ENCODE results near the gene KCNAB1. TPM values are rescaled to one million over a fixed set of nuclear protein-coding genes. Genes with fewer than 3 reads are reported as not detected.
A peak's percentile ranks its signal among the peaks of the same experiment; 100 is the strongest.

KCNAB1 gene
- total and polyA plus RNA-seq, 2 experiments from 2014 or later: 0.80 to 1.4 TPM

DNA sequence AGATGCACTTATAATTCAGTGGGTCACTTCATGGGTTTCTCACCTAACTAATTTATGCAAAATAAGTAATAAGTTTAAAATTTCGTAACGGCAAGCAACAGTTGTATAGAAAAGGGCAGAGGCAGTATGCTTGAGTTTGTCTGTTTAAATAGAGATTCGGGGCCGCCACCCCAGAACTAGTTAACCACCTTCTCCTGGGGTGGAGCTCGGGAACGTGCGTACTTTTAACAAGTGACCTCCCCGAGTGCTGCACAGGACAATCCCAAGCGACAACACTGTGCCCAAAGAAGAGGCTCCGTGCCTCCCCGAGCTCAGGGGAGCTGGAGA is 434.1 kb downstream of the KCNAB1 start:
- under 1% methylated on average over 11 of the region's 11 CpGs for WGBS (ENCODE audit: low lambda C conversion rate, missing lambda C conversion rate)
- TF ChIP-seq EZH2 (IDR thresholded peaks at IDR 0.05; ENCODE audit: borderline replicate concordance): no peak
- H4K20me1 ChIP-seq (ENCODE audit: insufficient read depth, poor library complexity, severe bottlenecking): peaks cover 23% of the 10 kb centered on the region
- H3K79me2 ChIP-seq: peaks cover 51% of the 10 kb centered on the region
- no peaks in the 10 kb centered on the region for H3K36me3 ChIP-seq (replicated peaks; ENCODE audit: insufficient read depth, low read depth)
- H3K4me1 ChIP-seq (ENCODE audit: insufficient read depth): peaks cover 17% of the 10 kb centered on the region
- peak overlapping the region; percentile 46 for H2AFZ ChIP-seq
- H3K9me2 ChIP-seq (replicated peaks; ENCODE audit: insufficient read depth): no peaks in the 10 kb centered on the region
- H3K4me2 ChIP-seq: peak overlapping the region; percentile 78
- no peaks in the 10 kb centered on the region for H3K9me3 ChIP-seq (ENCODE audit: low read depth)
- peak overlapping the region; percentile 54 for H3K4me3 ChIP-seq
- peak overlapping the region; percentile 90 for H3K27ac ChIP-seq
- H3K27me3 ChIP-seq: no peaks in the 10 kb centered on the region
- no peak for DNase-seq (ENCODE audit: low spot score)

DNA sequence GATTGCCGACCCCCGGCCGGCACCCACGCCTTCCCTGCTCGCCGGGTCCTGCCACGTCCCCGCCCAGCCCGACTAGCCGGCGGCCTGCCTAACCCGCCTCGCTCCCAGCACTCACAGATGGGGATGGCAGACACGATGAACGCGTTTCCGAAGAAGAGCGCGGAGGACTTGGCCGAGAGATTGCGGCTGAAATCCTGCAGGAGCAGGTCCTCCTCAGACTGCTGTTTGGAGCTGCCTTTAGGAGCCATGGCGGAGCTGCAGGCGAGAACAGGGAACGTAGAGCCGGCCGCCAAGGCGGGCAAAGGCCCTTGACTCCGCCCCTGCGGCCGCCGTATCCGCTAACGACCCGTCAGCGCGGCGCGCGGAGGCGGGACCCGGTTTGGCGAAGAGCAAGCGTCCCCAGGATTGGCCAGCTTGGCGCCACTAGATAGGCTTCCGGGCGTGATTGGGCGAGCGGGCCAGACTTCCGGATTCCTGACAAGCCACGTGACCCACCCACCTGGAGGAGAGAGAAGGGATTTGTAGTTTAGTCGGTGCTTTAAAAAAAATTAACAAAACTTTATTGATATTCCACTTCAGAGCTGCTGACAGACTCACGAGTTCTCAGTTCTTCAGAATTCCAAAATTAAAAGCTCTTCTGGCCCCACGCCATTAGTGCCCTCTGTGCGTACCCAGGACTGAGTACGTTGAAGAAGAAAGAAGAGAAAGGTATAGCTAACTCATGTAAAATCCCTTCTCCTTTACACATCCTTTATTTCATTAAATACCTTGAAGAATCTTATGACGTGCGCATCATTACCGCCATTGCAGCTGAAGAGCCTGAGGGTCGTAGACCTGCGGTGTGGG is 434.7 kb downstream of the KCNAB1 start, which contains the start of gene SSR3:
Gene SSR3, minus strand, starts transcription at position 276 of the 846 bp plus-strand sequence. Its CDS starts 28 bp downstream, at position 248.
- H3K27ac ChIP-seq: peak within 1 kb of the TSS; percentile 90
- H3K9me3 ChIP-seq (ENCODE audit: low read depth): no peaks in the 10 kb centered on the region
- peaks cover 23% of the 10 kb centered on the region for H4K20me1 ChIP-seq (ENCODE audit: insufficient read depth, poor library complexity, severe bottlenecking)
- WGBS (ENCODE audit: low lambda C conversion rate, missing lambda C conversion rate): 6% methylated on average over 60 of the region's 60 CpGs
- H3K4me2 ChIP-seq: peak within 1 kb of the TSS; percentile 78
- H3K4me1 ChIP-seq (ENCODE audit: insufficient read depth): peaks cover 17% of the 10 kb centered on the region
- H3K36me3 ChIP-seq (replicated peaks; ENCODE audit: insufficient read depth, low read depth): no peaks in the 10 kb centered on the region
- H2AFZ ChIP-seq: peak within 1 kb of the TSS; percentile 66
- H3K79me2 ChIP-seq: peaks cover 45% of the 10 kb centered on the region
- TF ChIP-seq EZH2 (IDR thresholded peaks at IDR 0.05; ENCODE audit: borderline replicate concordance) (no peak), EZH2phosphoT487 (IDR thresholded peaks at IDR 0.05; ENCODE audit: low read depth, severe bottlenecking, unreplicated experiment) (no peak)
- TF ChIP-seq, protein P1, sequence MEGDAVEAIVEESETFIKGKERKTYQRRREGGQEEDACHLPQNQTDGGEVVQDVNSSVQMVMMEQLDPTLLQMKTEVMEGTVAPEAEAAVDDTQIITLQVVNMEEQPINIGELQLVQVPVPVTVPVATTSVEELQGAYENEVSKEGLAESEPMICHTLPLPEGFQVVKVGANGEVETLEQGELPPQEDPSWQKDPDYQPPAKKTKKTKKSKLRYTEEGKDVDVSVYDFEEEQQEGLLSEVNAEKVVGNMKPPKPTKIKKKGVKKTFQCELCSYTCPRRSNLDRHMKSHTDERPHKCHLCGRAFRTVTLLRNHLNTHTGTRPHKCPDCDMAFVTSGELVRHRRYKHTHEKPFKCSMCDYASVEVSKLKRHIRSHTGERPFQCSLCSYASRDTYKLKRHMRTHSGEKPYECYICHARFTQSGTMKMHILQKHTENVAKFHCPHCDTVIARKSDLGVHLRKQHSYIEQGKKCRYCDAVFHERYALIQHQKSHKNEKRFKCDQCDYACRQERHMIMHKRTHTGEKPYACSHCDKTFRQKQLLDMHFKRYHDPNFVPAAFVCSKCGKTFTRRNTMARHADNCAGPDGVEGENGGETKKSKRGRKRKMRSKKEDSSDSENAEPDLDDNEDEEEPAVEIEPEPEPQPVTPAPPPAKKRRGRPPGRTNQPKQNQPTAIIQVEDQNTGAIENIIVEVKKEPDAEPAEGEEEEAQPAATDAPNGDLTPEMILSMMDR (IDR thresholded peaks at IDR 0.05; ENCODE audit: poor library complexity): no peak
- H3K9me2 ChIP-seq (replicated peaks; ENCODE audit: insufficient read depth): no peaks in the 10 kb centered on the region
- DNase-seq (ENCODE audit: low spot score): peak; percentile 100
- peak within 1 kb of the TSS; percentile 54 for H3K4me3 ChIP-seq
- no peaks in the 10 kb centered on the region for H3K27me3 ChIP-seq

DNA sequence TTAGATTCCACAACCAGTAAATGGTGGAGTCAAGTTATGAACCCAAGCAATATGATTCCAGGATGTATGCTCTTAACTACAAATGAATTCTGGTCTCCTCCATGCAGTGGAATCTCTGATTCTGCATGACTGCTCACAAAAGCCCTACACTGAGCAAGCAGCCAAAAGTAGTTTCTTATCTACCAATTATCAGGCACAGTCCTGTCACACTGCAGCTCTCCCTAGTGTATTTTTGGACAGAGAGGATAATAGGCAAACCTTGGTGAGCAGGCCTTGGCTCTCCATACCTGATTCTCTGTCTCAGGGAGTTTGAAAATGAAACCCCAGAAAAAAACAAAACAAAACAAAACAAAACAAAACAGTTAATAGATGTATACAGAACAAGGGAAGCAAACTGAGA is 438.0 kb downstream of the KCNAB1 start:
- H3K79me2 ChIP-seq: peaks cover 12% of the 10 kb centered on the region
- no peaks in the 10 kb centered on the region for H3K27me3 ChIP-seq
- H4K20me1 ChIP-seq (ENCODE audit: insufficient read depth, poor library complexity, severe bottlenecking): peaks cover 7% of the 10 kb centered on the region
- no peak overlapping the region for H3K4me2 ChIP-seq
- H3K36me3 ChIP-seq (replicated peaks; ENCODE audit: insufficient read depth, low read depth): no peaks in the 10 kb centered on the region
- no peak overlapping the region for H2AFZ ChIP-seq
- H3K4me3 ChIP-seq: no peak overlapping the region
- TF ChIP-seq EZH2phosphoT487 (IDR thresholded peaks at IDR 0.05; ENCODE audit: low read depth, severe bottlenecking, unreplicated experiment) (no peak), EZH2 (IDR thresholded peaks at IDR 0.05; ENCODE audit: borderline replicate concordance) (no peak)
- TF ChIP-seq, protein P1 (IDR thresholded peaks at IDR 0.05; ENCODE audit: poor library complexity): no peak
- H3K9me3 ChIP-seq (ENCODE audit: low read depth): no peaks in the 10 kb centered on the region
- H3K27ac ChIP-seq: no peak overlapping the region
- no peak for DNase-seq (ENCODE audit: low spot score)
- no peaks in the 10 kb centered on the region for H3K9me2 ChIP-seq (replicated peaks; ENCODE audit: insufficient read depth)
- peaks cover 4% of the 10 kb centered on the region for H3K4me1 ChIP-seq (ENCODE audit: insufficient read depth)

DNA sequence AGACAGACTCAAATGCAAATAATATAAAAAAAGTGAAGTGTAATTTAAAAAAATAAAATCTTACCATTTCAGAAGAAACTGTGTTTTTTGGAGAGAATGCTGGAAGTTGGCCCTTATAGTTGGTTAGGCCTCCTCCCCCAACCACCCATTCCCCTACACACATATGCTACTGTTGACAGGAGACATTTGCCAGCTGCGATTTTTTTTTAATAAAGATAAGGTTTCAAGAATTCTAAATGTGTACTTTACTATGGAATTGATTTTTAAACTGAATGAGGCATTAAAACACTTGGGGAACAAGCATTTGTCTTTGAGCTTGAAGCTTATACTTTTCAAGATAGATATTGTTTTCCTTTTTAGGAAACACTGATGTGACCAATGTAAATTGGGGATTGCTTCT is 438.9 kb downstream of the KCNAB1 start:
- Histone ChIP-seq H3K27ac (no peak overlapping the region), H3K9me3 (ENCODE audit: low read depth) (no peaks in the 10 kb centered on the region), H3K4me1 (ENCODE audit: insufficient read depth) (no peaks in the 10 kb centered on the region), H3K79me2 (peaks cover 2% of the 10 kb centered on the region), H2AFZ (no peak overlapping the region), H3K9me2 (replicated peaks; ENCODE audit: insufficient read depth) (no peaks in the 10 kb centered on the region), H3K4me3 (no peak overlapping the region), H4K20me1 (ENCODE audit: insufficient read depth, poor library complexity, severe bottlenecking) (peaks cover 1% of the 10 kb centered on the region), H3K27me3 (no peaks in the 10 kb centered on the region), H3K36me3 (replicated peaks; ENCODE audit: insufficient read depth, low read depth) (no peaks in the 10 kb centered on the region), H3K4me2 (no peak overlapping the region)
- DNase-seq (ENCODE audit: low spot score): no peak
- TF ChIP-seq, protein P1 (IDR thresholded peaks at IDR 0.05; ENCODE audit: poor library complexity): no peak
- TF ChIP-seq EZH2 (IDR thresholded peaks at IDR 0.05; ENCODE audit: borderline replicate concordance): no peak
- no peak for TF ChIP-seq EZH2phosphoT487 (IDR thresholded peaks at IDR 0.05; ENCODE audit: low read depth, severe bottlenecking, unreplicated experiment)
- WGBS (ENCODE audit: low lambda C conversion rate, missing lambda C conversion rate): 61% methylated on average over 1 of the region's 1 CpG

All from hepatocyte (in vitro differentiated cells).